Putamen (tissue), 1 donor: ENCODE results near the gene MAP3K3.

Experiments used
- DNase-seq: peaks from one replicate; pipeline ENCODE4 v3.0.0-alpha.2; 2016; ENCODE audit warnings: low spot score

Gene MAP3K3

GRCh38 chr17:63693411-63694113 lies 71.3 kb downstream of the MAP3K3 start:
- DNase-seq = no peak

- no peak for DNase-seq
Measured at GRCh38 chr17:63694229-63694949, 72.2 kb downstream of the MAP3K3 start.

- no peak for DNase-seq
Measured at GRCh38 chr17:63694950-63695773, 72.9 kb downstream of the MAP3K3 start.

- DNase-seq = no peak
Measured at GRCh38 chr17:63695889-63696288, 73.7 kb downstream of the MAP3K3 start.

- no peak for DNase-seq
Measured at GRCh38 chr17:63696381-63696961, 74.3 kb downstream of the MAP3K3 start.

- DNase-seq = no peak
Measured at GRCh38 chr17:63697341-63698286, 75.4 kb downstream of the MAP3K3 start.

GRCh38 chr17:63698381-63698885 lies 76.2 kb downstream of the MAP3K3 start:
- no peak for DNase-seq

GRCh38 chr17:63698886-63699637 lies 76.8 kb downstream of the MAP3K3 start:
- DNase-seq = no peak

GRCh38 chr17:63699638-63700527 lies 77.7 kb downstream of the MAP3K3 start, which contains the start of gene LIMD2:
Gene LIMD2 (minus strand): TSS chr17:63700125. CDS start chr17:63699298, 827 bp downstream.
- DNase-seq = no peak

- peak; percentile 79 for DNase-seq
Measured at GRCh38 chr17:63700528-63701455, 78.6 kb downstream of the MAP3K3 start.

- DNase-seq = no peak
Measured at GRCh38 chr17:63701456-63701820, 79.2 kb downstream of the MAP3K3 start.

- no peak for DNase-seq
Measured at GRCh38 chr17:63701868-63702720, 79.9 kb downstream of the MAP3K3 start.

- no peak for DNase-seq
Measured at GRCh38 chr17:63702721-63703015, 80.5 kb downstream of the MAP3K3 start.

- DNase-seq = no peak
Measured at GRCh38 chr17:63703029-63703428, 80.8 kb downstream of the MAP3K3 start.

GRCh38 chr17:63703556-63704258 lies 81.5 kb downstream of the MAP3K3 start:
- DNase-seq = no peak

GRCh38 chr17:63704259-63704576 lies 82.0 kb downstream of the MAP3K3 start:
- DNase-seq = no peak

GRCh38 chr17:63704836-63705235 lies 82.6 kb downstream of the MAP3K3 start:
- DNase-seq = no peak
